Measurements from ENCODE around the gene ZBTB21.
A peak's percentile ranks its signal among the peaks of the same experiment; 100 is the strongest.

Gene ZBTB21

GRCh38 chr21:42003051-42003461, 7.1 kb downstream of the ZBTB21 start:
- H3K4me2 ChIP-seq (ENCODE audit: low read length), result peak overlapping the region; percentile 88

GRCh38 chr21:42002421-42002958, 7.7 kb downstream of the ZBTB21 start:
- H3K9me3 ChIP-seq (ENCODE audit: insufficient read depth, low read length), result no peaks in the 10 kb centered on the region
- peak overlapping the region; percentile 21 for H3K9ac ChIP-seq (ENCODE audit: low read length)
- H4K20me1 ChIP-seq (ENCODE audit: insufficient read depth, low read length), result peaks cover 23% of the 10 kb centered on the region
- H3K27ac ChIP-seq (ENCODE audit: low read length), result peak overlapping the region; percentile 43
- no peak overlapping the region for H2AFZ ChIP-seq (ENCODE audit: low read depth, low read length)
- peak overlapping the region; percentile 63 for H3K4me3 ChIP-seq (ENCODE audit: low read length)
- H3K27me3 ChIP-seq (ENCODE audit: low read depth, low read length), result no peaks in the 10 kb centered on the region
- TF ChIP-seq CTCF (IDR thresholded peaks at IDR 0.05; ENCODE audit: low read depth, low read length) (no peak), EZH2phosphoT487 (IDR thresholded peaks at IDR 0.05; ENCODE audit: low read depth) (no peak)
- H3K4me2 ChIP-seq (ENCODE audit: low read length), result peak overlapping the region; percentile 88
- H3K4me1 ChIP-seq (ENCODE audit: low read length), result peaks cover 23% of the 10 kb centered on the region
- H3K79me2 ChIP-seq (ENCODE audit: low read length), result peaks cover 44% of the 10 kb centered on the region
- H3K36me3 ChIP-seq (replicated peaks; ENCODE audit: low read depth, low read length), result peaks cover 48% of the 10 kb centered on the region

More at GRCh38 chr21:42003051-42003461, 7.1 kb downstream of the ZBTB21 start:
- Histone ChIP-seq H3K79me2 (ENCODE audit: low read length) (peaks cover 50% of the 10 kb centered on the region), H3K4me1 (ENCODE audit: low read length) (peaks cover 23% of the 10 kb centered on the region), H3K4me3 (ENCODE audit: low read length) (peak overlapping the region; percentile 63), H3K9ac (ENCODE audit: low read length) (peak overlapping the region; percentile 21; the same call in 1 of the 2 replicates), H3K36me3 (replicated peaks; ENCODE audit: low read depth, low read length) (peaks cover 48% of the 10 kb centered on the region), H3K27me3 (ENCODE audit: low read depth, low read length) (no peaks in the 10 kb centered on the region), H2AFZ (ENCODE audit: low read depth, low read length) (no peak overlapping the region), H3K9me3 (ENCODE audit: insufficient read depth, low read length) (no peaks in the 10 kb centered on the region), H3K27ac (ENCODE audit: low read length) (peak overlapping the region; percentile 30; the same call in 1 of the 2 replicates), H4K20me1 (ENCODE audit: insufficient read depth, low read length) (peaks cover 23% of the 10 kb centered on the region)
- TF ChIP-seq CTCF (IDR thresholded peaks at IDR 0.05; ENCODE audit: low read depth, low read length), result no peak
- TF ChIP-seq EZH2phosphoT487 (IDR thresholded peaks at IDR 0.05; ENCODE audit: low read depth), result no peak

- Histone ChIP-seq H3K4me1 (ENCODE audit: low read length) (peaks cover 23% of the 10 kb centered on the region), H3K9me3 (ENCODE audit: insufficient read depth, low read length) (no peaks in the 10 kb centered on the region), H3K79me2 (ENCODE audit: low read length) (peaks cover 40% of the 10 kb centered on the region), H3K4me3 (ENCODE audit: low read length) (peak overlapping the region; percentile 63), H3K36me3 (replicated peaks; ENCODE audit: low read depth, low read length) (peaks cover 41% of the 10 kb centered on the region), H3K9ac (ENCODE audit: low read length) (no peak overlapping the region), H4K20me1 (ENCODE audit: insufficient read depth, low read length) (peaks cover 23% of the 10 kb centered on the region), H3K27me3 (ENCODE audit: low read depth, low read length) (no peaks in the 10 kb centered on the region), H2AFZ (ENCODE audit: low read depth, low read length) (no peak overlapping the region), H3K4me2 (ENCODE audit: low read length) (peak overlapping the region; percentile 88), H3K27ac (ENCODE audit: low read length) (0 out of 2 replicates have a peak overlapping the region, but pooled peaks have one; percentile 43)
- no peak for TF ChIP-seq EZH2phosphoT487 (IDR thresholded peaks at IDR 0.05; ENCODE audit: low read depth)
- no peak for TF ChIP-seq CTCF (IDR thresholded peaks at IDR 0.05; ENCODE audit: low read depth, low read length)
These were observed 8.4 kb downstream of the ZBTB21 start for GRCh38 chr21:42001781-42002180.

GRCh38 chr21:42000908-42001307, 9.3 kb downstream of the ZBTB21 start:
- Histone ChIP-seq H3K4me1 (ENCODE audit: low read length) (peaks cover 23% of the 10 kb centered on the region), H3K9ac (ENCODE audit: low read length) (no peak overlapping the region), H4K20me1 (ENCODE audit: insufficient read depth, low read length) (peaks cover 23% of the 10 kb centered on the region), H3K79me2 (ENCODE audit: low read length) (peaks cover 40% of the 10 kb centered on the region), H3K36me3 (replicated peaks; ENCODE audit: low read depth, low read length) (peaks cover 42% of the 10 kb centered on the region), H3K27me3 (ENCODE audit: low read depth, low read length) (no peaks in the 10 kb centered on the region), H3K4me3 (ENCODE audit: low read length) (no peak overlapping the region), H2AFZ (ENCODE audit: low read depth, low read length) (no peak overlapping the region), H3K27ac (ENCODE audit: low read length) (no peak overlapping the region), H3K9me3 (ENCODE audit: insufficient read depth, low read length) (no peaks in the 10 kb centered on the region), H3K4me2 (ENCODE audit: low read length) (no peak overlapping the region)
- TF ChIP-seq EZH2phosphoT487 (IDR thresholded peaks at IDR 0.05; ENCODE audit: low read depth) (no peak), CTCF (IDR thresholded peaks at IDR 0.05; ENCODE audit: low read depth, low read length) (no peak)

Measured in OCI-LY3 (cell line).